ENCODE data around the gene TAF4.

The TAF4 gene

DNA sequence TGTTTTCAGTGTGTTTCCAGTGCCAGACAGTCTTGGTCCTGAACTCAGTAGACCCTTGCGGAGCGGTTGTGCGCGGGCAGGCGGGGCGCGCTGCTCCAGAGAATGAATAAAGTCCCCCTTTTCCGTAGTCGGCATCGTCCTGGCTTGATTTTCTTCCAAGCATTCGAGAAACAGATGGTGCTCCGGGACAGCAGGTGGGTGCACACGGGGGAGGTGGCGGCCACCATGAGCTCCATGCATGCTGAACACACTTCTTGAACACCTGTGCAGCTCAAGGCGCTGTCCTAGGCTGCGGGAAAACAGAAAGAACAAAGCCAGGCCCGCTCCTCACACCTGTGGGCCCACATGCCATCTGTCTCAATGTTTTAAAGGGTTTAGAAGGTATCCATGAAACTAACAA lies 125.2 kb downstream of the TAF4 start:
- H3K9me3 ChIP-seq, result no peaks in the 10 kb centered on the region
- H3K4me1 ChIP-seq (ENCODE audit: control insufficient read depth in 1 of 2, insufficient read depth in 1 of 2, low read depth in 1 of 2, low read length in 1 of 2), result no peaks in the 10 kb centered on the region
- H3K36me3 ChIP-seq, result no peaks in the 10 kb centered on the region
- TF ChIP-seq, protein P1, sequence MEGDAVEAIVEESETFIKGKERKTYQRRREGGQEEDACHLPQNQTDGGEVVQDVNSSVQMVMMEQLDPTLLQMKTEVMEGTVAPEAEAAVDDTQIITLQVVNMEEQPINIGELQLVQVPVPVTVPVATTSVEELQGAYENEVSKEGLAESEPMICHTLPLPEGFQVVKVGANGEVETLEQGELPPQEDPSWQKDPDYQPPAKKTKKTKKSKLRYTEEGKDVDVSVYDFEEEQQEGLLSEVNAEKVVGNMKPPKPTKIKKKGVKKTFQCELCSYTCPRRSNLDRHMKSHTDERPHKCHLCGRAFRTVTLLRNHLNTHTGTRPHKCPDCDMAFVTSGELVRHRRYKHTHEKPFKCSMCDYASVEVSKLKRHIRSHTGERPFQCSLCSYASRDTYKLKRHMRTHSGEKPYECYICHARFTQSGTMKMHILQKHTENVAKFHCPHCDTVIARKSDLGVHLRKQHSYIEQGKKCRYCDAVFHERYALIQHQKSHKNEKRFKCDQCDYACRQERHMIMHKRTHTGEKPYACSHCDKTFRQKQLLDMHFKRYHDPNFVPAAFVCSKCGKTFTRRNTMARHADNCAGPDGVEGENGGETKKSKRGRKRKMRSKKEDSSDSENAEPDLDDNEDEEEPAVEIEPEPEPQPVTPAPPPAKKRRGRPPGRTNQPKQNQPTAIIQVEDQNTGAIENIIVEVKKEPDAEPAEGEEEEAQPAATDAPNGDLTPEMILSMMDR (IDR thresholded peaks at IDR 0.05), result no peak
- H3K27ac ChIP-seq, result no peak overlapping the region
- no peaks in the 10 kb centered on the region for H3K27me3 ChIP-seq
- H3K4me3 ChIP-seq (ENCODE audit: low read depth in 1 of 2, low read length in 1 of 2), result no peak overlapping the region

GRCh38 chr20:61939691-61940360 lies 125.9 kb downstream of the TAF4 start:
- Histone ChIP-seq H3K9me3 (no peaks in the 10 kb centered on the region), H3K4me1 (ENCODE audit: control insufficient read depth in 1 of 2, insufficient read depth in 1 of 2, low read depth in 1 of 2, low read length in 1 of 2) (no peaks in the 10 kb centered on the region), H3K4me3 (ENCODE audit: low read depth in 1 of 2, low read length in 1 of 2) (no peak overlapping the region), H3K27me3 (no peaks in the 10 kb centered on the region), H3K36me3 (no peaks in the 10 kb centered on the region), H3K27ac (no peak overlapping the region)
- TF ChIP-seq, protein P1 (IDR thresholded peaks at IDR 0.05), result no peak

DNA sequence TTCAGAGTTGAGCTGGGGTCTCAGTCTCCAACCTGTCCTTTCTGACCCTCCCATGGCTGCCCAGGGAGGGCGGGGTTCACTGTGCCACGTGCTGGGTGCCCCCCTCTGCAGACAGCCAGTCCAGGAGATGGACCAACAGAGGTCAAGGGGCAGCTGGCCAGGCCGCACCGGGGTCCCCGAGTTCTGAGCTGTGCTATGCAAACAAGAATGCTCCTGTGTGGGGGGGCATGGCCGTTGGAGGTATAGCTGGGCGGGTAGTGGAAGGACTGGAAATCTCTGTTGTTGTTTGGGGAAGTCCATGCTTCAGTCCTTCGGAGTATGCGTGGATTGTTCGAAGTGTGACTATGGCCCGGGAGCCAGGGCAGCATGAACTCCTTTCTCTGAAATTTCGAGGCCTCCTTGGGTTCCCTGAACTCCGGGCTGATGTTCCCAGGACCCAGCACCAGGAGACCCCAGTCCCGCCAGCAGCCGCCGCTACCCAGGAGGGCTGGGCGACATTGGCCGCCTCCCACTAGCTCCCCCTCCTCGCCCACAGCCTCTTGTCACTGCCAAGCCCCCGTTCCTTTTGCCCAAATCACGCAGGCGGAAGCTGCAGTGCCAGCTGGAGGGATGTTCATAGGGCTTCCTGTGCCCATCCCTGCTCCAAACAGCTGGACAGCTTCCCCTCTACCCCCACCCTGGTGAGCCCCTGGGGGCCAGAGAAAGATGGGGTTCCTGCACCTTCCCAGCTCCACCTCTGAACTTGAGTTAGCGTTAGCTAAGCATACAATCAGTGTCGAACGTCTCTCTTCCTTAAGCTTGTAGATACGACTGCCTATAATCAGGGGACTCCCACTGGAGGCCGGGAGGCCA lies 126.6 kb downstream of the TAF4 start:
- Histone ChIP-seq H3K9me3 (no peaks in the 10 kb centered on the region), H3K4me1 (ENCODE audit: control insufficient read depth in 1 of 2, insufficient read depth in 1 of 2, low read depth in 1 of 2, low read length in 1 of 2) (no peaks in the 10 kb centered on the region), H3K27me3 (no peaks in the 10 kb centered on the region), H3K27ac (no peak overlapping the region), H3K36me3 (no peaks in the 10 kb centered on the region), H3K4me3 (ENCODE audit: low read depth in 1 of 2, low read length in 1 of 2) (no peak overlapping the region)
- TF ChIP-seq, protein P1 (IDR thresholded peaks at IDR 0.05), result no peak

GRCh38 chr20:61937963-61938838 lies 127.5 kb downstream of the TAF4 start:
- TF ChIP-seq, protein P1 (IDR thresholded peaks at IDR 0.05), result no peak
- Histone ChIP-seq H3K27me3 (no peaks in the 10 kb centered on the region), H3K27ac (no peak overlapping the region), H3K4me3 (ENCODE audit: low read depth in 1 of 2, low read length in 1 of 2) (no peak overlapping the region), H3K36me3 (no peaks in the 10 kb centered on the region), H3K9me3 (no peaks in the 10 kb centered on the region), H3K4me1 (ENCODE audit: control insufficient read depth in 1 of 2, insufficient read depth in 1 of 2, low read depth in 1 of 2, low read length in 1 of 2) (no peaks in the 10 kb centered on the region)

GRCh38 chr20:61937146-61937962 lies 128.3 kb downstream of the TAF4 start:
- no peaks in the 10 kb centered on the region for H3K27me3 ChIP-seq
- H3K4me1 ChIP-seq (ENCODE audit: control insufficient read depth in 1 of 2, insufficient read depth in 1 of 2, low read depth in 1 of 2, low read length in 1 of 2), result no peaks in the 10 kb centered on the region
- H3K27ac ChIP-seq, result no peak overlapping the region
- H3K9me3 ChIP-seq, result no peaks in the 10 kb centered on the region
- no peaks in the 10 kb centered on the region for H3K36me3 ChIP-seq
- TF ChIP-seq, protein P1 (IDR thresholded peaks at IDR 0.05), result no peak
- H3K4me3 ChIP-seq (ENCODE audit: low read depth in 1 of 2, low read length in 1 of 2), result no peak overlapping the region

Data from neutrophil (primary cell).